ENCODE measurements around the gene AP3S2. TPM values are rescaled to one million over a fixed set of nuclear protein-coding genes. Genes with fewer than 3 reads are reported as not detected.
"Not testable (repeated sequence)": the region's sequence is repeated elsewhere in the genome, so short reads cannot be mapped to it uniquely, and the experiment has no call there.

The AP3S2 gene
- total and polyA plus RNA-seq, 2 experiments from 2014 or later, result 31.0 to 50.2 TPM

- TF ChIP-seq, protein P1, sequence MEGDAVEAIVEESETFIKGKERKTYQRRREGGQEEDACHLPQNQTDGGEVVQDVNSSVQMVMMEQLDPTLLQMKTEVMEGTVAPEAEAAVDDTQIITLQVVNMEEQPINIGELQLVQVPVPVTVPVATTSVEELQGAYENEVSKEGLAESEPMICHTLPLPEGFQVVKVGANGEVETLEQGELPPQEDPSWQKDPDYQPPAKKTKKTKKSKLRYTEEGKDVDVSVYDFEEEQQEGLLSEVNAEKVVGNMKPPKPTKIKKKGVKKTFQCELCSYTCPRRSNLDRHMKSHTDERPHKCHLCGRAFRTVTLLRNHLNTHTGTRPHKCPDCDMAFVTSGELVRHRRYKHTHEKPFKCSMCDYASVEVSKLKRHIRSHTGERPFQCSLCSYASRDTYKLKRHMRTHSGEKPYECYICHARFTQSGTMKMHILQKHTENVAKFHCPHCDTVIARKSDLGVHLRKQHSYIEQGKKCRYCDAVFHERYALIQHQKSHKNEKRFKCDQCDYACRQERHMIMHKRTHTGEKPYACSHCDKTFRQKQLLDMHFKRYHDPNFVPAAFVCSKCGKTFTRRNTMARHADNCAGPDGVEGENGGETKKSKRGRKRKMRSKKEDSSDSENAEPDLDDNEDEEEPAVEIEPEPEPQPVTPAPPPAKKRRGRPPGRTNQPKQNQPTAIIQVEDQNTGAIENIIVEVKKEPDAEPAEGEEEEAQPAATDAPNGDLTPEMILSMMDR (IDR thresholded peaks at IDR 0.05; ENCODE audit: low read depth, low read length), result no peak
- no peaks in the 10 kb centered on the region for H3K9me3 ChIP-seq (ENCODE audit: low read depth)
- no peaks in the 10 kb centered on the region for H3K4me1 ChIP-seq (ENCODE audit: low read depth)
- H3K4me3 ChIP-seq, result no peak overlapping the region
- H3K36me3 ChIP-seq, result peaks cover 41% of the 10 kb centered on the region
- H3K27me3 ChIP-seq, result no peaks in the 10 kb centered on the region
- H3K27ac ChIP-seq, result no peak overlapping the region
- no peak for DNase-seq (ENCODE audit: low read depth in 1 of 2, low spot score in 1 of 2)
Observed at GRCh38 chr15:89860891-89861290, 32.9 kb downstream of the AP3S2 start.

DNA sequence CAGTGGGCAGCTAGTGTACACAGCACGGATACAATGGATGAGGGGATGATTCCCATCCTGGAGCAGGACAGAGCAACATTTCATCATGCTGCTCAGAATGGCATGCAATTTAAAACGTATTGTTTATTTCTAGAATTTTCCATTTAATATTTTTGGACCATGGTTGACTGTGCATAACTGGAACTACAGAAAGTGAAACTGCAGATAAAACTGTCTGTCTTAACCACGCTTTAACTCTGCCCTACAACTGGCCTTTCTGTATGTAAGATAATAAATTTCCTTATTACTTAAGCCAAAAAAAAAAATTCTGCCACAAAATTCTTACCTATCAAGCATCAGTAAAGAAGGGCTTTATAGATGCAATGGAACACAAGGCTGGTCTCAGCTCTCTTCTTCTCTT lies 33.4 kb downstream of the AP3S2 start:
- no peak overlapping the region for H3K27ac ChIP-seq
- H3K4me1 ChIP-seq (ENCODE audit: low read depth), result no peaks in the 10 kb centered on the region
- no peaks in the 10 kb centered on the region for H3K9me3 ChIP-seq (ENCODE audit: low read depth)
- H3K4me3 ChIP-seq, result no peak overlapping the region
- TF ChIP-seq, protein P1 (IDR thresholded peaks at IDR 0.05; ENCODE audit: low read depth, low read length), result no peak
- no peaks in the 10 kb centered on the region for H3K27me3 ChIP-seq
- H3K36me3 ChIP-seq, result peaks cover 41% of the 10 kb centered on the region
- DNase-seq (ENCODE audit: low read depth in 1 of 2, low spot score in 1 of 2), result peak in 1 of 2 donors; percentile 27

DNA sequence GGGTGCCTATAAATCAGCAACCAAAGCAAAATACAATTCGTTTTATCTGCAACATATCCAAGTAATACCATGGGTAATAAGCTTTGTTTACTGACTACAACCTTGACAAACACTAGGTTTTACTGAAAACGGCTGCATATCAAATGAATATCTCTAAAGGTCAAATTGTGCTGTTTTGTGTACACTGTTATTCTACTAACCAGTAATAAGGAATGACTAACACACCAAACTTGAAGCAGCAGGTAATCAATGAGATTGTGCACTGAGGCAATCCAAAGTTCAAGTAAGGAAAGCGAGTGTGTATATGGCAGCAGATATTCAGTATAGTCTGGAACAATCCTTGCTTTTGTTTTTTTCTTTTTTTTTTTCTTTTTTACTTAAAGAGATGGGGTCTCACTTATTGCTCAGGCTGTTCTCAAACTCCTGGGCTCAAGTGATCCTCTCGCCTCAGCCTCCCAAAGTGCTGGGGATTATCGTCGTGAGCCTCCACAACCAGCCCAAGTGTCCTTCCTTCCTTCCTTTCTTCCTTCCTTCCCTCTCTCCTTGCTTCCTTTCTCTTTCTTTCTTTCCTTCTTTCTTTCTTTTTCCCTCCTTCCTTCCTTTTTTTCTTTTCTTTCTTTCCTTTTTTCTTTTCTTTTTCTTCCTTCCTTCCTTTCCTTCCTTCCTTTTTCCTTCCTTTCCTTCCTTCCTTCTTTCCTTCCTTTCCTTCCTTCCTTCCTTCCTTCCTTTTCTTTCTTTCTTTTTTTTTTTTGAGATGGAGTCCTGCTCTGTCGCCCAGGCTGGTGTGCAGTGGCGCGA lies 34.9 kb downstream of the AP3S2 start:
- H3K9me3 ChIP-seq (ENCODE audit: low read depth), result no peaks in the 10 kb centered on the region
- TF ChIP-seq, protein P1 (IDR thresholded peaks at IDR 0.05; ENCODE audit: low read depth, low read length), result no peak
- no peak for DNase-seq (ENCODE audit: low read depth in 1 of 2, low spot score in 1 of 2)
- no peak overlapping the region for H3K27ac ChIP-seq
- no peak overlapping the region for H3K4me3 ChIP-seq
- peaks cover 41% of the 10 kb centered on the region for H3K36me3 ChIP-seq
- no peaks in the 10 kb centered on the region for H3K27me3 ChIP-seq
- H3K4me1 ChIP-seq (ENCODE audit: low read depth), result no peaks in the 10 kb centered on the region

DNA sequence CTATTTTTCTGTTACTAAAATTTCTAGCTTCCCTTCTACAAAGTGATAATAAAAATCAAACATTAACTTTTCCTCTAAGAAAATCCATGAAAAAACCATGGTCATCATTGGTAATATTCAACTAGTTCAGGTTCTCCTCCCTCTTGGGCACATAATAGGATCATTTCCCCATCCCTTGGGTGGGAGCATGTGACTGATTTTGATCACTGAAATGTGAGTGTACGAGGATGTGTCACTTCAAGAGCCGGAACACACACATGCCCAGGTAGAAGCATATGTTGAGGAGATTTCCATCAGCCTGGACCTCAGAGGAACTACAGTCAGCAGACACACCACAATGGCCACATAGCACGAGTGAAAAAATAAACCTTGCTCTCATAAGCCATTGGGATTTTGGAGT lies 36.1 kb downstream of the AP3S2 start:
- Histone ChIP-seq H3K4me1 (ENCODE audit: low read depth) (no peaks in the 10 kb centered on the region), H3K4me3 (no peak overlapping the region), H3K36me3 (peaks cover 36% of the 10 kb centered on the region), H3K9me3 (ENCODE audit: low read depth) (no peaks in the 10 kb centered on the region), H3K27me3 (no peaks in the 10 kb centered on the region), H3K27ac (no peak overlapping the region)
- DNase-seq (ENCODE audit: low read depth in 1 of 2, low spot score in 1 of 2), result no peak
- TF ChIP-seq, protein P1 (IDR thresholded peaks at IDR 0.05; ENCODE audit: low read depth, low read length), result no peak

- Histone ChIP-seq H3K36me3 (peaks cover 19% of the 10 kb centered on the region), H3K9me3 (ENCODE audit: low read depth) (no peaks in the 10 kb centered on the region), H3K27ac (no peak overlapping the region), H3K27me3 (no peaks in the 10 kb centered on the region), H3K4me3 (no peak overlapping the region), H3K4me1 (ENCODE audit: low read depth) (no peaks in the 10 kb centered on the region)
- TF ChIP-seq, protein P1 (IDR thresholded peaks at IDR 0.05; ENCODE audit: low read depth, low read length), result no peak
- no peak for DNase-seq (ENCODE audit: low read depth in 1 of 2, low spot score in 1 of 2)
Observed at GRCh38 chr15:89855948-89856347, 37.8 kb downstream of the AP3S2 start.

DNA sequence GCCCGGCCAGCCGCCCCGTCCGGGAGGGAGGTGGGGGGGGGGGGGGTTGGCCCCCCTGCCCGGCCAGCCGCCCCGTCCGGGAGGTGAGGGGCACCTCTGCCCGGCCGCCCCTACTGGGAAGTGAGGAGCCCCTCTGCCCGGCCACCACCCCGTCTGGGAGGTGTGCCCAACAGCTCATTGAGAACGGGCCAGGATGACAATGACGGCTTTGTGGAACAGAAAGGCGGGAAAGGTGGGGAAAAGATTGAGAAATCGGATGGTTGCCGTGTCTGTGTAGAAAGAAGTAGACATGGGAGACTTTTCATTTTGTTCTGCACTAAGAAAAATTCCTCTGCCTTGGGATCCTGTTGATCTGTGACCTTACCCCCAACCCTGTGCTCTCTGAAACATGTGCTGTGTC lies 38.9 kb downstream of the AP3S2 start:
- not testable (repeated sequence) for H3K27me3 ChIP-seq; H3K27ac ChIP-seq; H3K9me3 ChIP-seq (ENCODE audit: low read depth); DNase-seq (ENCODE audit: low read depth in 1 of 2, low spot score in 1 of 2); H3K4me1 ChIP-seq (ENCODE audit: low read depth); H3K4me3 ChIP-seq; H3K36me3 ChIP-seq

Data from cardiac muscle cell (in vitro differentiated cells and primary cell).